Measurements from ENCODE around the gene MRPL27.
A peak's percentile ranks its signal among the peaks of the same experiment; 100 is the strongest.
"Not testable (repeated sequence)": the region's sequence is repeated elsewhere in the genome, so short reads cannot be mapped to it uniquely, and the experiment has no call there.

MRPL27 gene

GRCh38 chr17:50399591-50399990 lies 26.6 kb upstream of the MRPL27 start:
- H3K27me3 ChIP-seq (ENCODE audit: insufficient read depth, low read length); H3K4me3 ChIP-seq (ENCODE audit: low read length); H3K9me3 ChIP-seq (ENCODE audit: insufficient read depth, low read depth, low read length); H3K4me1 ChIP-seq (ENCODE audit: insufficient read depth, low read length); H3K36me3 ChIP-seq (ENCODE audit: insufficient read depth, low read length); H3K9ac ChIP-seq (ENCODE audit: low read depth, low read length); H3K27ac ChIP-seq (ENCODE audit: low read depth, low read length): not testable (repeated sequence)
- 89% methylated on average over 8 of the region's 8 CpGs for WGBS

DNA sequence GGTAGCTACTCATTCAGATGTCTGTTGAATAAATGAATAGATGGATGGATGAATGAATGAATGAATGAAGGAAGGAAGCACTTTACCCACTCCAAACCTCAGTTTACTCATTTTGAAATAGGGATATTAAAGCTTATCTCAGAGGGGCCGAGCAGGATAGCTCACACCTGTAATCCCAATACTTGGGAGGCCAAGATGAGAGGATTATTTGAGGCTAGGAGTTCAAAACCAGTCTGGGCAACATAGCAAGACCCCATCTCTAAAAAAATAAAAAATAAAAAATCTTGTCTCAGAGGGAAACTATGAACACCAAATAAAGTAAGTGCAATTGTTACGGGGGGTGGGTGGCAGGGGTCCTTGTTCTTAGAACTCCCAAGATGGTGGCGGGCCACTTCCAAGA lies 25.7 kb upstream of the MRPL27 start:
- WGBS, result 93% methylated on average over 2 of the region's 3 CpGs
- H3K36me3 ChIP-seq (ENCODE audit: insufficient read depth, low read length), result peaks cover 18% of the 10 kb centered on the region
- not testable (repeated sequence) for H3K4me1 ChIP-seq (ENCODE audit: insufficient read depth, low read length); H3K9me3 ChIP-seq (ENCODE audit: insufficient read depth, low read depth, low read length); H3K4me3 ChIP-seq (ENCODE audit: low read length); H3K27ac ChIP-seq (ENCODE audit: low read depth, low read length); H3K27me3 ChIP-seq (ENCODE audit: insufficient read depth, low read length); H3K9ac ChIP-seq (ENCODE audit: low read depth, low read length)

DNA sequence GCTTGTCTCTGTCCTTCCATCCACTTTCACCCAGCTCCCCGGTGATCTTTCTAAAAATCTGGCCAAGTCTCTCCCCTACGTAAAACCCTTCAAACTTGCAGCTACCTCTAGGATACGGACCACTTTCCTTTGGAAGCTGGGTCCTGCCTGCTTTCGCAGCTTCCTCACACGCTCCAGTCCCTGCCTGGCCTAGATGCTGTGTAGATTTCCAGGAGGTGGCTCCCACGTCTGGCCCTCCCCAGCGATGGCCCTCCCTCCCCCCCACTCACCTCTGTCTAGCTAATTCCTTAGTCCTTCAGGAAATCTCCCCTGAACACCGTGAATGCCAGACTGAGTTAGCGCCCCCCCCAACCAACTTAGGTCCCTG lies 24.9 kb upstream of the MRPL27 start:
- Histone ChIP-seq H3K9me3 (ENCODE audit: insufficient read depth, low read depth, low read length) (no peaks in the 10 kb centered on the region), H3K4me3 (ENCODE audit: low read length) (peak overlapping the region; percentile 99), H3K4me1 (ENCODE audit: insufficient read depth, low read length) (peaks cover 7% of the 10 kb centered on the region; the same call in 1 of the 2 replicates), H3K36me3 (ENCODE audit: insufficient read depth, low read length) (peaks cover 26% of the 10 kb centered on the region), H3K9ac (ENCODE audit: low read depth, low read length) (no peak overlapping the region), H3K27me3 (ENCODE audit: insufficient read depth, low read length) (no peaks in the 10 kb centered on the region), H3K27ac (ENCODE audit: low read depth, low read length) (no peak overlapping the region)
- WGBS, result 62% methylated on average over 9 of the region's 9 CpGs

DNA sequence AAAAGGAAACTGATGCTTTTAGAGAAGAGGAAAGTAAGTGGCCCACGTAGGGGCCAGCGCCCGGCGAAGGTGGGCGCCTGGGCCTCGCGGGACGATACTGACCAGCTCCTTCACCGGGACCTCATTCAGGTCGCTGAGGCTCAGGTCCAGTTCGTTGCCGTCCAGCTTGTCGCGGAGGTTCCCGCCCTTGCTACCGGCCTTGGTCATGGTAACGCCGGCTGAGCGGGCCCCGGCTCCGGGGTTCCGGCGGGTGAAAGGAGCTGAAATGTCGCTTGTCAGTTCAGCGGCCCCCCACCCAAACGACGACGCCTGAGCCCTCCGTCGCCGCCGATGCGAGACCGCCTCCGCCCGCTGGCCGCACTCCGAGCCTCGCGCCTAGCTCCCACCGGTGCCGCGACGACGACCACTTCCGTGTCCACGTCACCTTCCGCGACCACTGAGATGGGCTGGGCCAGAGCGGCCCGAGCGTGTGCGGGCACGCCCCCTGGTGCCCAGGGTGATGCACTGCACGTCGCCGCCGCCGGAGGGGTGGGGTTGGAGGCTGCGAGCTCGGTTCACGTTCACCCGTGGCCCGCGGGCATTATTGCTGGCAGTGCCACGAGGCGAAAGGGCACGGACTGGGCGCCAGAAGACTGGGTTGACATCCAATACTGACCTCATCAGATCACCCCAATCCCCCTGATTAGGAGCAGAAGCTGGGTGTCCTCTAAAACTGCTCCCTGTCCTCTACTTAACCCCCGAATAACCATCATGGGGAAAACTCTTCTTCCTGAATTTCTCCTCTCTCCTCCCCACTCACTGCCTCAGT lies 24.3 kb upstream of the MRPL27 start, which contains the start of gene LRRC59:
TSS of gene LRRC59 (minus strand) at position 413 of the 808 bp plus-strand sequence. CDS start at position 207, 206 bp downstream.
- Histone ChIP-seq H3K27ac (ENCODE audit: low read depth, low read length) (no peak within 1 kb of the TSS), H3K4me3 (ENCODE audit: low read length) (peak within 1 kb of the TSS; percentile 99), H3K36me3 (ENCODE audit: insufficient read depth, low read length) (peaks cover 32% of the 10 kb centered on the region), H3K4me1 (ENCODE audit: insufficient read depth, low read length) (peaks cover 7% of the 10 kb centered on the region; the same call in 1 of the 2 replicates), H3K9ac (ENCODE audit: low read depth, low read length) (peak within 1 kb of the TSS; percentile 90), H3K27me3 (ENCODE audit: insufficient read depth, low read length) (no peaks in the 10 kb centered on the region), H3K9me3 (ENCODE audit: insufficient read depth, low read depth, low read length) (no peaks in the 10 kb centered on the region)
- WGBS, result 1% methylated on average over 70 of the region's 70 CpGs

DNA sequence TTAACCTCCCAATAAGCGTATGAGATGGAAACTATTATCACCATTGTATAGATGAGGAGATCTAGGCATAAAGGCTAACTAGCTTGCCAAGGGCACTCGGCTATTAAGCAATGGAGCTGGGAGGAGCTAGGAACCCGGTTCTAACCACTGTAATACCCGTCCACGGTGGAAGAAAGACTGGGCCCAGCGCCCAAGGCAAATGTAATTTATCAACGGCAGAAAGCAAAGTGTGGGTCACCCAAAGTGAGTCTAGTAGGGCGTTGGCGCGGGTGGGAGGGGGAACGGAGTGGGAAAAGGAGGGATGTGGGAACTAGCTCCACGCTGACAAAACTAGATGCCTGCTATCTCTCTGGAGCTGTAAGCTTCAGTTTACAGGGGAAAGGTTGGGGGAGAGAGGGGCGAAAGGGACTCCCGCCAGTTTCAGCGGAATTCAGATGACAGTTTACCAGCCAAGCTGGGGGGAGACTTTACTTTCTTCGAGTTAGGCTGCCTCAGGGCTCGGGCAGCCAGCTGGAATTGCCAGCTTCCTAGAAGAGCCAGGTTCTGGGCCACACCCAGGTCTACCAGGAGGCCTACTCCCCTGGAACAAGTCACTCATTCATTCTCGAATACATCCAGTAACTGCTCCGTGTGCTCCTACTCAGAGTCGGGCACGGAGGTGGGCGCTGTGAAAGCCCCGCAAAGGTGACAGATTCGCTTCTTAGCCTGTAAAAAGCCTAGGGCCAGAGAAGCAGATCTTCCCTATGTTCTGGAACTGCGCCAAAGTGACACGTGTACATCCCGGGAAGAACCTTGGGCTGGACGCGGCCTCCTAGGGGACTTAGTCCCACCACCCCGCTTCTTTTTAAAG lies 23.5 kb upstream of the MRPL27 start:
- Histone ChIP-seq H3K36me3 (ENCODE audit: insufficient read depth, low read length) (peaks cover 40% of the 10 kb centered on the region), H3K27ac (ENCODE audit: low read depth, low read length) (no peak overlapping the region), H3K4me3 (ENCODE audit: low read length) (peak overlapping the region; percentile 99), H3K9me3 (ENCODE audit: insufficient read depth, low read depth, low read length) (no peaks in the 10 kb centered on the region), H3K9ac (ENCODE audit: low read depth, low read length) (peak overlapping the region; percentile 90), H3K4me1 (ENCODE audit: insufficient read depth, low read length) (peaks cover 7% of the 10 kb centered on the region; the same call in 1 of the 2 replicates), H3K27me3 (ENCODE audit: insufficient read depth, low read length) (no peaks in the 10 kb centered on the region)
- 11% methylated on average over 30 of the region's 30 CpGs for WGBS

GRCh38 chr17:50394711-50395110 lies 21.7 kb upstream of the MRPL27 start:
- H3K36me3 ChIP-seq (ENCODE audit: insufficient read depth, low read length), result peaks cover 58% of the 10 kb centered on the region
- whole genome bisulfite sequencing, result 73% methylated on average over 3 of the region's 3 CpGs
- peaks cover 7% of the 10 kb centered on the region; the same call in 1 of the 2 replicates for H3K4me1 ChIP-seq (ENCODE audit: insufficient read depth, low read length)
- no peak overlapping the region for H3K27ac ChIP-seq (ENCODE audit: low read depth, low read length)
- H3K9me3 ChIP-seq (ENCODE audit: insufficient read depth, low read depth, low read length), result no peaks in the 10 kb centered on the region
- H3K9ac ChIP-seq (ENCODE audit: low read depth, low read length), result no peak overlapping the region
- H3K4me3 ChIP-seq (ENCODE audit: low read length), result no peak overlapping the region
- no peaks in the 10 kb centered on the region for H3K27me3 ChIP-seq (ENCODE audit: insufficient read depth, low read length)

DNA sequence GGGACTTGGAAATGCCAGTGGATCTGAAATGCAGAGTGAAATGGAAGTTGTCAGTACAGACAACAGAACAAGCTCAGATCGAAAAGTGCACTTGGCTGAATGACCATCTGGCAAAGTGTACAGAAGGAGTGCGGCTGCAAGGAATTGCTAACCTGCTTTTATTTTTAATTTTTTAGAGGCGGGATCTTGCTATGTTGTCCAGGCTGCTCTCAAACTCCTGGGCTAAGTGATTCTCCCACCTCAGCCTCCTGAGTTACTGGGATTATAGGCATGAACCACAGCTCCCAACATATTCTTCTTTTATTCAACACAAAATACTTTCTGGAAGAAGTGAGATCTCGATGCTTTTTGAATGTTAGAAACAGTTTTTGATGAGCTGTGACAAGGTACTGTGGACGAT lies 20.7 kb upstream of the MRPL27 start:
- no peak overlapping the region for H3K4me3 ChIP-seq (ENCODE audit: low read length)
- no peaks in the 10 kb centered on the region for H3K9me3 ChIP-seq (ENCODE audit: insufficient read depth, low read depth, low read length)
- H3K4me1 ChIP-seq (ENCODE audit: insufficient read depth, low read length), result peaks cover 7% of the 10 kb centered on the region; the same call in 1 of the 2 replicates
- no peak overlapping the region for H3K9ac ChIP-seq (ENCODE audit: low read depth, low read length)
- 95% methylated on average over 5 of the region's 5 CpGs for WGBS
- no peaks in the 10 kb centered on the region for H3K27me3 ChIP-seq (ENCODE audit: insufficient read depth, low read length)
- H3K27ac ChIP-seq (ENCODE audit: low read depth, low read length), result no peak overlapping the region
- H3K36me3 ChIP-seq (ENCODE audit: insufficient read depth, low read length), result peaks cover 68% of the 10 kb centered on the region

DNA sequence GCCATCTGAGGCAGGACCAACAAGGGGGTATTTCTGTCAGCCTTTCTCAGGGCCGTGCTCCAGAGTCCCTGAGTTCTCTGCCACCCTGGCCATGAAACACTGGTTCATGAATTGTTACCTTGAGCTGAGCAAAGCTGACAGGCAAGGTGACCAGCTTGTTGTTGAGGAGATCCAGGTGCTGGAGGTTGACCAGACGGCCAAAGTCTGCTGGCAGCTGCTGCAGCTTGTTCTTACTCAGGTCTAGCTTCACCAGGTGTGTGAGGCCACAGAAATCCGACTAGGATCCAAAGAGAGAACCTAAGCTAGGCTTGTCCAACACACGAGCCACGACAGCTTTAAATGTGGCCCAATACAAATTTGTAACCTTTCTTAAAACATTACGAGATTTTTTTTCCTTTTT lies 19.6 kb upstream of the MRPL27 start:
- Histone ChIP-seq H3K27ac (ENCODE audit: low read depth, low read length) (no peak overlapping the region), H3K27me3 (ENCODE audit: insufficient read depth, low read length) (no peaks in the 10 kb centered on the region), H3K9me3 (ENCODE audit: insufficient read depth, low read depth, low read length) (no peaks in the 10 kb centered on the region), H3K4me1 (ENCODE audit: insufficient read depth, low read length) (peaks cover 7% of the 10 kb centered on the region; the same call in 1 of the 2 replicates), H3K36me3 (ENCODE audit: insufficient read depth, low read length) (peaks cover 78% of the 10 kb centered on the region), H3K4me3 (ENCODE audit: low read length) (no peak overlapping the region), H3K9ac (ENCODE audit: low read depth, low read length) (no peak overlapping the region)
- 92% methylated on average over 6 of the region's 6 CpGs for WGBS

- Histone ChIP-seq H3K4me1 (ENCODE audit: insufficient read depth, low read length) (no peaks in the 10 kb centered on the region), H3K27me3 (ENCODE audit: insufficient read depth, low read length) (no peaks in the 10 kb centered on the region), H3K27ac (ENCODE audit: low read depth, low read length) (no peak overlapping the region), H3K9me3 (ENCODE audit: insufficient read depth, low read depth, low read length) (no peaks in the 10 kb centered on the region), H3K9ac (ENCODE audit: low read depth, low read length) (no peak overlapping the region), H3K4me3 (ENCODE audit: low read length) (no peak overlapping the region), H3K36me3 (ENCODE audit: insufficient read depth, low read length) (peaks cover 100% of the 10 kb centered on the region)
- 92% methylated on average over 6 of the region's 6 CpGs for WGBS
These were observed 16.6 kb upstream of the MRPL27 start for GRCh38 chr17:50389534-50389933.

DNA sequence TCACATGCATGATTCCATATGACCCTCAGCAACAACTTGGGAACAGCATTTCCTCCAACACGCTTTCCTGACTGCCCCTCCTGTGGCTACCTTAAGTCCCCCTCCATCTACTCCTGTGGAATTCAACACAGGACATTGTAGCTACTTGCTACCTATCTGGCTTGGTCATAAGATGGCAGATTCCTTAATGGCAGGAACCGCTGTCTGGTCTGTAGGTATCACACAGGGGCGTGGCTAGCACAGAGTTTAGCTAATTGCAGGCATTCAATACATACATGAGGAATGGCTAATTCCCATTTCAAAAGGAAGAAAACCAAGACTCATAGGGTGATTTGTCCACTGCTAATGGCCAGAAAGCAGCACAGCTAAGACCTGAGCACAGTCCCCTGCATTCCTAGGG lies 15.7 kb upstream of the MRPL27 start:
- WGBS, result 94% methylated on average over 3 of the region's 3 CpGs

DNA sequence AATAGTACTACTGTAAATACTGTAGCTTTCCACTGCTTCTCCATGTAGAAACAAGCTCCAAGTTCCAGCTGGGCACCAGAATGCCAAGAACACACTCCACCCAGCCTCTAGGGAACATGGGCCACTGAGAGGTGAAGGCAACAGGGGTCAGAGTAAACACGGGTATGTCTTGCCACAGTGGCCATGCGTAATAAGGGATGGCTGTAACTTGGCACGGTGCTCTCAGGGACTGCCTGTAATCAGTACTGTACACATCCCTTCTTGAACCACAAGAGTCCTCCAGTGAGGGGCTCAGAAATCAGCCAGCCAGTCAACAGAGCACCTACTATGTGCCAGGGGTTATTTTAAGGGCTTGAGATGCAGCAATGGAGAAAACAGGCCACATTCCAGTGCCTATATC lies 13.5 kb upstream of the MRPL27 start:
- no peak overlapping the region for H3K27ac ChIP-seq (ENCODE audit: low read depth, low read length)
- H3K9me3 ChIP-seq (ENCODE audit: insufficient read depth, low read depth, low read length), result no peaks in the 10 kb centered on the region
- H3K27me3 ChIP-seq (ENCODE audit: insufficient read depth, low read length), result no peaks in the 10 kb centered on the region
- no peaks in the 10 kb centered on the region for H3K4me1 ChIP-seq (ENCODE audit: insufficient read depth, low read length)
- peaks cover 100% of the 10 kb centered on the region for H3K36me3 ChIP-seq (ENCODE audit: insufficient read depth, low read length)
- no peak overlapping the region for H3K4me3 ChIP-seq (ENCODE audit: low read length)
- 95% methylated on average over 3 of the region's 3 CpGs for WGBS
- no peak overlapping the region for H3K9ac ChIP-seq (ENCODE audit: low read depth, low read length)

More for the DNA sequence above, 15.7 kb upstream of the MRPL27 start:
- H3K9me3 ChIP-seq (ENCODE audit: insufficient read depth, low read depth, low read length), result no peaks in the 10 kb centered on the region
- H3K27ac ChIP-seq (ENCODE audit: low read depth, low read length), result no peak overlapping the region
- H3K36me3 ChIP-seq (ENCODE audit: insufficient read depth, low read length), result peaks cover 100% of the 10 kb centered on the region
- H3K4me1 ChIP-seq (ENCODE audit: insufficient read depth, low read length), result no peaks in the 10 kb centered on the region
- H3K27me3 ChIP-seq (ENCODE audit: insufficient read depth, low read length), result no peaks in the 10 kb centered on the region
- no peak overlapping the region for H3K4me3 ChIP-seq (ENCODE audit: low read length)
- no peak overlapping the region for H3K9ac ChIP-seq (ENCODE audit: low read depth, low read length)

All from HUES64 (cell line).